ENCODE results near the gene RBPJ. TPM values are rescaled to one million over a fixed set of nuclear protein-coding genes. Genes with fewer than 3 reads are reported as not detected.

The RBPJ gene
- total RNA-seq, 4 donors from 2014 or later: 94.1 to 129 (median 113) TPM

DNA sequence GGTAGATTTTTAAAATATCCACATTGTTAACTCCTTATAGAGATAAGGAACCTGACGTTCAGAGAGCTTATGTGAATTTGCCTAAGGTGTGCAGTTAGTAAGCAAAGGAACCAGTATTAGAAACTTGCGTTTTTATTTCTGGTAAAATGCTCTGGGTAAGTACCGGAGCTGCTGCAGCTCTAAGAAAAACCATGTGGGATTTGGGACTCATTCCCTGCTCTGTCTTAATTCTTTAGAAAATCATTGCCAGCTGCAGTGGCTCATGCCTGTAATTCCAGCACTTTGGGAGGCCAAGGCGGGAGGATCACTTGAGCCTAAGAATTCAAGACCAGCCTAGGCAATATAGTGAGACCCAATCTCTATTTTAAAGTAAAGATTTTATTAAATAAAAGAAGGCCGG is 163.7 kb downstream of the RBPJ start:
- DNase-seq (ENCODE audit: low spot score): no peak
- TF ChIP-seq, protein P1, sequence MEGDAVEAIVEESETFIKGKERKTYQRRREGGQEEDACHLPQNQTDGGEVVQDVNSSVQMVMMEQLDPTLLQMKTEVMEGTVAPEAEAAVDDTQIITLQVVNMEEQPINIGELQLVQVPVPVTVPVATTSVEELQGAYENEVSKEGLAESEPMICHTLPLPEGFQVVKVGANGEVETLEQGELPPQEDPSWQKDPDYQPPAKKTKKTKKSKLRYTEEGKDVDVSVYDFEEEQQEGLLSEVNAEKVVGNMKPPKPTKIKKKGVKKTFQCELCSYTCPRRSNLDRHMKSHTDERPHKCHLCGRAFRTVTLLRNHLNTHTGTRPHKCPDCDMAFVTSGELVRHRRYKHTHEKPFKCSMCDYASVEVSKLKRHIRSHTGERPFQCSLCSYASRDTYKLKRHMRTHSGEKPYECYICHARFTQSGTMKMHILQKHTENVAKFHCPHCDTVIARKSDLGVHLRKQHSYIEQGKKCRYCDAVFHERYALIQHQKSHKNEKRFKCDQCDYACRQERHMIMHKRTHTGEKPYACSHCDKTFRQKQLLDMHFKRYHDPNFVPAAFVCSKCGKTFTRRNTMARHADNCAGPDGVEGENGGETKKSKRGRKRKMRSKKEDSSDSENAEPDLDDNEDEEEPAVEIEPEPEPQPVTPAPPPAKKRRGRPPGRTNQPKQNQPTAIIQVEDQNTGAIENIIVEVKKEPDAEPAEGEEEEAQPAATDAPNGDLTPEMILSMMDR (IDR thresholded peaks at IDR 0.05): no peak
- peak; percentile 12 for ATAC-seq (ENCODE audit: low FRiP score)

Other genes starting within 250 kb of the RBPJ start
- not detected for gene CCKAR, start 169.5 kb downstream of the RBPJ start, total RNA-seq